Activated CD4-positive, alpha-beta T cell treated with anti-CD3 and anti-CD28 coated beads for 24 hours (primary cell): ENCODE data around the gene MAGEB6.
"Not testable (repeated sequence)": the region's sequence is repeated elsewhere in the genome, so short reads cannot be mapped to it uniquely, and the experiment has no call there.

Source experiments
- DNase-seq, 2 donors: peaks; one replicate each; pipeline ENCODE4 v3.0.0-alpha.2; 2020; ENCODE audit warnings: low read depth in 2 of 2

MAGEB6 gene, protein sequence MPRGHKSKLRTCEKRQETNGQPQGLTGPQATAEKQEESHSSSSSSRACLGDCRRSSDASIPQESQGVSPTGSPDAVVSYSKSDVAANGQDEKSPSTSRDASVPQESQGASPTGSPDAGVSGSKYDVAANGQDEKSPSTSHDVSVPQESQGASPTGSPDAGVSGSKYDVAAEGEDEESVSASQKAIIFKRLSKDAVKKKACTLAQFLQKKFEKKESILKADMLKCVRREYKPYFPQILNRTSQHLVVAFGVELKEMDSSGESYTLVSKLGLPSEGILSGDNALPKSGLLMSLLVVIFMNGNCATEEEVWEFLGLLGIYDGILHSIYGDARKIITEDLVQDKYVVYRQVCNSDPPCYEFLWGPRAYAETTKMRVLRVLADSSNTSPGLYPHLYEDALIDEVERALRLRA

GRCh38 chrX:26192204-26192603 lies at the start of gene MAGEB6:
Gene MAGEB6, plus strand, starts transcription at chrX:26192440. Its CDS starts 1,407 bp downstream, at chrX:26193847.
- DNase-seq = no peak

DNA sequence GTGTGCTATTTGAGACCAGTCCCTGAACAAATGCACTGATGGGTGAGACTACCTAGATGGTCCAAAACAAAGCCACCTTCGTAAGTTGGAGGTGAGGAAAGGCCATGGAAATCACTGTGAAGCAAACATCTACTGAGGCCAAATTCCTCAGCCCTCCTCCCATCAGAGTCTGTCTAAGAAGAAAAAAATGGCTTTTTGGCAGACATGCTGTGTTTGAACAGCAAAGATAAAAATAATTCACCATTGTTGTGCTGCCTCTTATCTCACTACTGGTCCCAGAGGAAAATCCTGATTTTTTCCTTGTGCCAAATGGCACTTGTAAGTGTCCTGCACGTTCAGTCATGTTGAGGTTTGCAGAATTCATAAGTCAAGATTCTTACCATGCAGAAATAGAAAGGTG lies 46.2 kb upstream of the MAGEB6 start:
- no peak for DNase-seq

DNA sequence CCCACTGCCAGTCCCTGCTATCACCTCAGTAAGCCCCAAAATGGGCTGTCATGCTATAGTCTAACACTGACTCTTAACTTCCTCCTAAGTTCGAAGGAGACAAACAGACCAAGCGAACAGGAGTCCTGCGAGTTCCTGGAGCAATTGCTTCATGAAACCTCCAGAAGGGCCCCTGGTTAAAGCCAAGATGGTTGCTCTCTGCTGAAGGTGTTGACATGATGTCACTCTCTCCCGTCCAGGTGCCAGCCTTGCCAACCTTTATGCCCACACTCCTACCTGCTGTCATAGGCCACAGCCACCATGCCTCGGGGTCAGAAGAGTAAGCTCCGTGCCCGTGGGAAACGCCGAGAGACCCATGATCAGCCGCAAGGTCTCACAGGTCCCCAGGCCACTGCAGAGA lies 31.9 kb upstream of the MAGEB6 start, which contains the start of gene MAGEB6B:
Gene MAGEB6B (plus strand): TSS at position 301 of the 400 bp plus-strand sequence. CDS start 0 bp downstream, at position 301.
- no peak for DNase-seq

DNA sequence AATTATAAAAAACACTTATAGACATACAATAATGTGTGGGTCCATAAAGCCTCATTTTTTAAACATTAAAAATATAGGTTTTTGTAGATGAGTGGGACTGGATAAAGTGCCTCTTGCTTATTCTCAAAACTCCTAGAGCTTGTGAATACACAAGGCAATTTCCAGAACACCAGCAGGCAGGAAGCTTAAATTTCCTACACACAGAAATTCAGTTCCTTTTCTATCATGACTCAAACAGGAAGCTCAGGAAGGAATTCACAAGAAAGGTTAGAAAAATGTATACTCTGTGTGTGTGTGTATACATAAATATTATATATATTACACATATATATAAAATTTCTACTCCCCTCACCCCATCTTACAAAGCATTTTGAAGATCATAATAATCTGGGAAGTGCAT lies 11.3 kb downstream of the MAGEB6 start:
- no peak for DNase-seq

DNA sequence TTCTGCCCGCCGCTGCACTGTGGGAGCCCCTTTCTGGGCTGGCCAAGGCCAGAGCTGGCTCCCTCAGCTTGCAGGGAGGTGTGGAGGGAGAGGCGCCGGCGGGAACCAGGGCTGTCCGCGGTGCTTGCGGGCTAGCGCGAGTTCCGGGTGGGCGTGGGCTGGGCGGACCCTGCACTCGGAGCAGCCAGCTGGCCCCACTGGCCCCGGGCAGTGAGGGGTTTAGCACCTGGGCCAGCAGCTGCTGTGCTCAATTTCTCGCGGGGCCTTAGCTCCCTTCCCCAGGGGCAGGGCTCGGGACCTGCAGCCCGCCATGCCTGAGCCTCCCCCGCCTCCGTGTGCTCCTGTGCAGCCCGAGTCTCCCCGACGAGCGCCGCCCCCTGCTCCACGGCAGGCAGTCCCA lies 12.5 kb downstream of the MAGEB6 start:
- not testable (repeated sequence) for DNase-seq

DNA sequence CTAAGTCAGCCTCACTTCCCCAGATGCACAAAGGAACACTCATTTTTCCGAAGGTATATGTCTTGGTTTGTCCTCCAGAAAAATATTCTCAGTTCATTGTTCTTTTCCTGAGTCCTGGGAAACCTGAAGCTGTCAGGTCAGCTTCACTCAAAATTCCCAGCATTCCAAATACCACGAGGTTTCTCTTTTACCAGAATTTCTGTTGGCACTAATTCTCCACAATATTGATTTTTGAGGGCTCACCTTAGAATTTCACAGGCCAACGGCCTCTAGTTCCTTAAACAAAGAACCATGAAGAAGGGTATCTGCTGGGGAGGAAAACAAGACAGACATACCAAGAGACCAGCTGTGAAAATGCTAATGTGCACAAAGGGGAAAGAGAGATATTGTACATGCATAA lies 15.8 kb downstream of the MAGEB6 start:
- DNase-seq = no peak

- no peak for DNase-seq
Observed at GRCh38 chrX:26215869-26216268, 23.6 kb downstream of the MAGEB6 start, which contains the start of gene MAGEB5. Gene MAGEB5, plus strand, starts transcription at chrX:26216169. Its CDS starts 1,133 bp downstream, at chrX:26217302.

DNA sequence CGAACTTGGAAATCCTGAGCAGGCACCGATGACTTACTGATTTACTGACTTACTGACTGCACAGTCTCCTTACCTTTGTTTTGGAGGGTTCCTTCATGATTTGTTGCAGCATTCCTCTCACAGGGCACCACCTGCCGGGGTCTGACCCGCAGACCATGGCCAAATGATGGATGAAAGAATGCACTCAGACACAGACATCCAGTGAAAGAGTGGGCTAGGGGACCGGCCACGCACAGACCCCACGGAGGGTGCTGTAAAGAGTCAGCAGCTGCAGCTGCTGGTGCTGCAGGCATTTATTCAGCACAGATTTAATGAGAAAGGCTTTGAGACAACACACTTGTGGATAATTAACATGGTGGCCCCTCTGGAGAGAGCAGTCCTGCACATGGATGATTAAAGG lies 27.1 kb downstream of the MAGEB6 start:
- DNase-seq = no peak

GRCh38 chrX:26234177-26234576 lies 41.9 kb downstream of the MAGEB6 start:
- no peak for DNase-seq
